Measurements from ENCODE around the gene IKZF1. TPM values are rescaled to one million over a fixed set of nuclear protein-coding genes. Genes with fewer than 3 reads are reported as not detected.

IKZF1 gene
- total and polyA plus RNA-seq, 9 of the 15 experiments (the other 6 are each of a cell fraction or from before 2014, with no cell fraction given), result 12.6 to 85.3 (median 44.7) TPM

- WGBS (ENCODE audit: insufficient coverage, low coverage, missing lambda C conversion rate), result 78% methylated on average over 4 of the region's 4 CpGs
- ATAC-seq (no peak), FAIRE-seq (no peak), DNase-seq (ENCODE audit: extremely low read depth in 1 of 4, low spot score in 3 of 4) (no peak)
- intact Hi-C loops (cut with micrococcal nuclease), result no loop called here
- POLR2A ChIA-PET, result interaction anchor here (0.7 kb wide), 1 partner anchor 63 kb away, joined by 4 read pairs; no protein-coding TSS in a partner anchor
- no peaks in the 10 kb centered on the region for H3K9me3 ChIP-seq (replicated peaks; ENCODE audit: control insufficient read depth, insufficient read depth, low read depth, low read length)
- H4K20me1 ChIP-seq (replicated peaks; ENCODE audit: control insufficient read depth, insufficient read depth, low read length), result no peaks in the 10 kb centered on the region
- no peaks in the 10 kb centered on the region for H3K36me3 ChIP-seq (ENCODE audit: control insufficient read depth, insufficient read depth, low read length)
- no peak overlapping the region for H3K9ac ChIP-seq (ENCODE audit: insufficient read depth in 1 of 2, low read depth in 2 of 2, low read length in 2 of 2)
- no peak overlapping the region for H3K4me2 ChIP-seq (ENCODE audit: insufficient read depth, low read length)
- H3K4me1 ChIP-seq (replicated peaks in 1 of 2; ENCODE audit: control insufficient read depth in 2 of 2, insufficient read depth in 2 of 2, low read length in 2 of 2), result peaks cover 6 to 33% of the 10 kb centered on the region in 2 experiments
- CTCF ChIA-PET (ENCODE audit: low intra/inter-chr PET ratio), result no interaction called here
- H3K4me3 ChIP-seq, result no peak overlapping the region
- H3K27ac ChIP-seq (ENCODE audit: extremely low read depth, low read depth, low read length), result no peak overlapping the region
- in situ Hi-C loops (cut with MboI), result no loop called here
- H3K79me2 ChIP-seq (ENCODE audit: control insufficient read depth, insufficient read depth, low read length), result no peaks in the 10 kb centered on the region
- no peaks in the 10 kb centered on the region for H3K9me1 ChIP-seq (ENCODE audit: control insufficient read depth, insufficient read depth, low read length)
- TF ChIP-seq, protein P1, sequence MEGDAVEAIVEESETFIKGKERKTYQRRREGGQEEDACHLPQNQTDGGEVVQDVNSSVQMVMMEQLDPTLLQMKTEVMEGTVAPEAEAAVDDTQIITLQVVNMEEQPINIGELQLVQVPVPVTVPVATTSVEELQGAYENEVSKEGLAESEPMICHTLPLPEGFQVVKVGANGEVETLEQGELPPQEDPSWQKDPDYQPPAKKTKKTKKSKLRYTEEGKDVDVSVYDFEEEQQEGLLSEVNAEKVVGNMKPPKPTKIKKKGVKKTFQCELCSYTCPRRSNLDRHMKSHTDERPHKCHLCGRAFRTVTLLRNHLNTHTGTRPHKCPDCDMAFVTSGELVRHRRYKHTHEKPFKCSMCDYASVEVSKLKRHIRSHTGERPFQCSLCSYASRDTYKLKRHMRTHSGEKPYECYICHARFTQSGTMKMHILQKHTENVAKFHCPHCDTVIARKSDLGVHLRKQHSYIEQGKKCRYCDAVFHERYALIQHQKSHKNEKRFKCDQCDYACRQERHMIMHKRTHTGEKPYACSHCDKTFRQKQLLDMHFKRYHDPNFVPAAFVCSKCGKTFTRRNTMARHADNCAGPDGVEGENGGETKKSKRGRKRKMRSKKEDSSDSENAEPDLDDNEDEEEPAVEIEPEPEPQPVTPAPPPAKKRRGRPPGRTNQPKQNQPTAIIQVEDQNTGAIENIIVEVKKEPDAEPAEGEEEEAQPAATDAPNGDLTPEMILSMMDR (IDR thresholded peaks at IDR 0.05 in 2 of 3, conservative IDR thresholded peaks at IDR 0.05 in 1 of 3; ENCODE audit: insufficient read depth in 2 of 3, low read depth in 1 of 3, low read length in 3 of 3), result 0 out of 6 replicates have a peak, but pooled peaks of 1 of the 3 experiments have one; percentile 7
- TF ChIP-seq TARDBP (IDR thresholded peaks at IDR 0.05), result no peak
- H2AFZ ChIP-seq (ENCODE audit: low read depth, low read length), result no peak overlapping the region
- no TSS peak for BruUV-seq (replicated peaks)
- no peaks in the 10 kb centered on the region for H3K27me3 ChIP-seq (ENCODE audit: control insufficient read depth in 2 of 2, insufficient read depth in 2 of 2, low read length in 2 of 2)
Measured at GRCh38 chr7:50268223-50268622, 36.3 kb upstream of the IKZF1 start.

DNA sequence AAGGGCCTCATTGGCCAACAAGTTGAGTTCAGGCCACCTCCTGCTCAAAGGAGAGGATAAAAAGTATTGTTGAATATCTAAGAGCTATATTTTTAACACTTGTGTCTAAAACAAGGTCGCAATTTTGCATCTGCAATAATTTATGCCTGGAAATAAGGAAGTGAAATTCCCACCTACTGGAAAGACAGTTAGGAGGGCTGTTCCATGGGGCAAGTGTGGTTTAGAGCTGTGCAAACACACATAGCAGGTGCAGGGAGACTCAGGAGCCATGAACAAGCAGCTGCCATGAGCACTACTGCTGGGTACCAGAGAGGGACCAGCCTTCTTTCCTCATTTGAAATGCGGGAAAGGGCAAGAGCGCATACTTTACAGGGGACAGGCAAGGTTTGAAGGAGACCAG lies 35.5 kb upstream of the IKZF1 start:
- FAIRE-seq (no peak), DNase-seq (ENCODE audit: extremely low read depth in 1 of 4, low spot score in 3 of 4) (no peak), ATAC-seq (no peak)
- no peak overlapping the region for H3K27ac ChIP-seq (ENCODE audit: extremely low read depth, low read depth, low read length)
- H3K79me2 ChIP-seq (ENCODE audit: control insufficient read depth, insufficient read depth, low read length), result no peaks in the 10 kb centered on the region
- TF ChIP-seq SPI1 (IDR thresholded peaks at IDR 0.05; ENCODE audit: borderline replicate concordance, low read depth, low read length), result peak; percentile 47
- TF ChIP-seq CBX3 (IDR thresholded peaks at IDR 0.05; ENCODE audit: borderline replicate concordance in 1 of 2, low read length in 2 of 2), result no peak
- no peak for TF ChIP-seq FOSL1 (tag; conservative IDR thresholded peaks at IDR 0.05)
- intact Hi-C loops (cut with micrococcal nuclease), result no loop called here
- no TSS peak for BruUV-seq (replicated peaks)
- H3K36me3 ChIP-seq (ENCODE audit: control insufficient read depth, insufficient read depth, low read length), result no peaks in the 10 kb centered on the region
- no peak overlapping the region for H2AFZ ChIP-seq (ENCODE audit: low read depth, low read length)
- in situ Hi-C loops (cut with MboI), result no loop called here
- 60% methylated on average over 3 of the region's 3 CpGs for WGBS (ENCODE audit: insufficient coverage, low coverage, missing lambda C conversion rate)
- H3K4me1 ChIP-seq (replicated peaks in 1 of 2; ENCODE audit: control insufficient read depth in 2 of 2, insufficient read depth in 2 of 2, low read length in 2 of 2), result peaks cover 6 to 33% of the 10 kb centered on the region in 2 experiments
- H3K9me3 ChIP-seq (replicated peaks; ENCODE audit: control insufficient read depth, insufficient read depth, low read depth, low read length), result no peaks in the 10 kb centered on the region
- no peak overlapping the region for H3K4me3 ChIP-seq
- H3K9me1 ChIP-seq (ENCODE audit: control insufficient read depth, insufficient read depth, low read length), result no peaks in the 10 kb centered on the region
- H3K4me2 ChIP-seq (ENCODE audit: insufficient read depth, low read length), result no peak overlapping the region
- CTCF ChIA-PET (ENCODE audit: low intra/inter-chr PET ratio), result no interaction called here
- H3K9ac ChIP-seq (ENCODE audit: insufficient read depth in 1 of 2, low read depth in 2 of 2, low read length in 2 of 2), result no peak overlapping the region
- no peaks in the 10 kb centered on the region for H3K27me3 ChIP-seq (ENCODE audit: control insufficient read depth in 2 of 2, insufficient read depth in 2 of 2, low read length in 2 of 2)
- POLR2A ChIA-PET, result no interaction called here
- H4K20me1 ChIP-seq (replicated peaks; ENCODE audit: control insufficient read depth, insufficient read depth, low read length), result no peaks in the 10 kb centered on the region
